COLO829 (cell line): ENCODE measurements around the gene RAB33B.
A peak's percentile ranks its signal among the peaks of the same experiment; 100 is the strongest.
"Not testable (repeated sequence)": the region's sequence is repeated elsewhere in the genome, so short reads cannot be mapped to it uniquely, and the experiment has no call there.

Experiments
- DNase-seq: peaks from one replicate; pipeline ENCODE4 v3.0.0; 2012; ENCODE audit warnings: low spot score

RAB33B gene

DNA sequence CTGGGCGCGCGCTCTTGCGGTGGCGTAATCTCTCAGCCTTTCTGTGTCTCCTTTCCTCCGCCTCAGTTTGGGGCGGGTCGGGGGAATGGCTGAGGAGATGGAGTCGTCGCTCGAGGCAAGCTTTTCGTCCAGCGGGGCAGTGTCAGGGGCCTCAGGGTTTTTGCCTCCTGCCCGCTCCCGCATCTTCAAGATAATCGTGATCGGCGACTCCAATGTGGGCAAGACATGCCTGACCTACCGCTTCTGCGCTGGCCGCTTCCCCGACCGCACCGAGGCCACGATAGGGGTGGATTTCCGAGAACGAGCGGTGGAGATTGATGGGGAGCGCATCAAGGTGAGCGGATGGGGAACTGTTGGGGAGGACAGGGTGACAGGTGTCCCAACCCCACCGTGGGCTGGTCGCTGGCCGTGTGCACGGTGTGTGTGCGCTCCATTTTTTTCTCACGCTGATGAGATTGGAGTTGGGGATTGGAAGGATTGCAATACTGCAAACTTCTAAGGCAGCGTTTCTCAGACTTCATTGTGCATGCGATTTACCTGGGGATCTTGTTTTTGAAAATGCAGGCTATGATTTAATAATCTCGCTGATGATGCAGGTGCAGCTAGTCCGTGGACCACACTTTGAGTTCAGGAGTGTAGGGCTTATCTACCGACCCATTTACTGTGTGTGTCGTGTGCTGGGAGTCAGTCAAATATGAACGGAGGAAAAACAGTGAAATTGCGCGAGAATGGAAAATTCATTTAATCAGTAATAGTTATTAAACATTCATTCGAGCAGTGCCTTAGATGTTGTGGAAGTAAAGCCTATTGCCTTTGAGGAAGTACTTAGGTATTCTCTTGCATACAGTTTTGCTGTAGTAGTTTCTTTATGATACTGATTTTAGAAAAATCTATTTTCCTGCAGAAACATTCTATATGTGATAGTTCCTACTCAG is at the start of gene RAB33B:
TSS of gene RAB33B (plus strand) at position 11 of the 935 bp plus-strand sequence. CDS start at position 86, 75 bp downstream.
- peak; percentile 86 for DNase-seq

DNA sequence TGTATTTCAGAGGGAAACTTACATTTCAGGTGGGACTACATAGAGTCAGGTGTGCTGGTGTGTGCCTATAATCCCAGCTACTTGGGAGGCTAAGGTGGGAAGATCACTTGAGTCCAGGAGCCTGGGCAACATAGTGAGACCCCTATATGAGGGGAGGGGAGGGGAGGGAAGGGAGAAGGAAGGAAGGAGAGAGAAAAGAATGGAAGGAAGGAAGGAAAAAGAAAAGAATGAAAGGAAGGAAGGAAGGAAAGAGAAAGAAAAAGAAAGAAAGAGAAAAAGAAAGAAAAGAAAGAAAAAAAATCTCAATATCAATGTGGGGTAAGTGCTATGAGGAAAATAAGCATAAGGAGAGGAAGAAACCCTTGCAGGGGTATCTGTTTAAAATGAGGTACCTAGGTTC is 43.6 kb upstream of the RAB33B start:
- DNase-seq, result no peak

DNA sequence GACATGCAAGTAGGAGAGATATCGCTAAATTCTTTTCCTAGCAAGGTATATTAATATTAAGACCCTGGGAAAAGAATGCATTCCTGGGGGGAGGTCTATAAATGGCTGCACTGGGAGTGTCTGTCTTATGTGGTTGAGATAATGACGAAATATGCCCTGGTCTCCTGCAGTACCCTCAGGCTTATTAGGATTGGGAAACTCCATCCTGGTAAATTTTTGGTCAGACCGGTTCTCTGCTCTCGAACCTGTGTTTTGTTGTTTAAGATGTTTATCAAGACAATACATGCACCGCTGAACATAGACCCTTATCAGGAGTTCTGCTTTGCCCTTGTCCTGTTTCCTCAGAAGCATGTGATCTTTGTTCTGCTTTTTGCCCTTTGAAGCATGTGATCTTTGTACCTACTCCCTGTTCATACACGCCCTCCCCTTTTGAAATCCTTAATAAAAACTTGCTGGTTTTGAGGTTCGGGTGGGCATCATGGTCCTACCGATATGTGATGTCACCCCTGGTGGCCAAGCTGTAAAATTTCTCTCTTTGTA is 39.2 kb upstream of the RAB33B start:
- DNase-seq, result not testable (repeated sequence)

DNA sequence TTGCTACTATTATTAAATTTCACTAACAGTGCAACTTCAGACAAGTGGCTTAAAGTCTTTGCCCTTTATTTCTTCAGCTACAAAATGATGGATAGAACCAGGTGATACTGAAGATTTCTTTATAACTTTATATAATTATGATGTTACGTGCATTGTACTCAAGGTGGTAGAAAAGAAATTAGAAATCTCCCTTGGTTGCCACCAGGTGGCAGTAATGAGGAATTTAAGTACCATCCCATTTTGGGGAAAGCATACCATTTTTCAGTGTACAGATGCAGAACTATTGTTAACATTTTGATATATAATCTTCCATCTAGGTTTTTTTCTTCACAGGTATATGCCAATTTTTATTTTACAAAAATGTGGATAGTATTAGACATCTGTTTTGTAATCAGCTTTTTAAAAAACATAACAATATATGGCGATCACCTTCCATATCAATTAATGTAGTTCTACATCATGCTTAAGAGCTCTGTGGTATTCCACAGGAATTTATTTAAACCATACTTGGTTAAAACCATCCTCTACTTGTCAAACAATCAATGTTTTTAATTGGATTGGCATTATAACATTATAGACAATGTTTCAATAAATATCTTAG is 37.7 kb upstream of the RAB33B start:
- peak; percentile 38 for DNase-seq

DNA sequence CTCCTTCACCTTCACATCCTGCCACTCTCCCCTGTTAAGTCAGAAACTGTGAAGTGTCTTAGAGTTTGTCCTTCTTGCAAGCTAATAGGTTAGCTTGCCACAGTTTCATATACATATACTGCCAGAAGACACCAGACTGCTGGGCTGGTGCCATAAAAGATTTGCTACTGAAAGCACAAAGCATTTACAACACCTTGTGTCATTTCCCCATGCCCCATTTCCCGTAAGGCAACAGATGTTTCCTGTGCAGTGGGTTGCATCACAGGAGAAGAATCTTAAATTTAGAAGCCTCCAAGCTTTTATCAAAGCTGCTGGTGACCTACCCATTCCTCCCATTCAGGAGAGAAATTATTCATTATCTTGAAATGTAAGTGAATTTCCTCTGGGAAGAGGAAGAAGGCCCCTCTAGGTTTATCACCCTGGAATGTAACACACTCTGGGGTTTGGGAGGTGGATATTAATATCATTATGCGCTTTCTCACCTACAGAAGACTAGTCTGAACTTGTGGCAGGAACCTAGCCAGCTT is 34.5 kb upstream of the RAB33B start:
- no peak for DNase-seq

DNA sequence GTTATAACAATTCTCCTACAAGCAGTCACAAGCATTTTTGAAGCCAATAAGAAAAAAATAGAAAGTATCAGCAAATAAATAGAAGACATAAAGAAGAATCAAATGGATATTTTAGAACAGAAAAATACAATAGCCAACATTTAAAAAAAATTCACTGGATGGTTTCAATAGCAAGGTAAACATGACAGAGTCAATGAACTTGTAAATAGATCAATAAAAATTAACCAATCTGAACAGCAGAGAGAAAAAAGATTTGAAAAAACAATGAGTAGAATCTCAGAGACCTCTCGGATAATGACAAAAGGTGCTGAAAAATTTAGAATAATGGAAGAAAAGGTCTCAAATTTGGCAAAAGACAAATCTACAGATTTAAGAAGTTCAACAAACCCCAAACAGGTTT is 33.3 kb upstream of the RAB33B start:
- DNase-seq, result no peak

DNA sequence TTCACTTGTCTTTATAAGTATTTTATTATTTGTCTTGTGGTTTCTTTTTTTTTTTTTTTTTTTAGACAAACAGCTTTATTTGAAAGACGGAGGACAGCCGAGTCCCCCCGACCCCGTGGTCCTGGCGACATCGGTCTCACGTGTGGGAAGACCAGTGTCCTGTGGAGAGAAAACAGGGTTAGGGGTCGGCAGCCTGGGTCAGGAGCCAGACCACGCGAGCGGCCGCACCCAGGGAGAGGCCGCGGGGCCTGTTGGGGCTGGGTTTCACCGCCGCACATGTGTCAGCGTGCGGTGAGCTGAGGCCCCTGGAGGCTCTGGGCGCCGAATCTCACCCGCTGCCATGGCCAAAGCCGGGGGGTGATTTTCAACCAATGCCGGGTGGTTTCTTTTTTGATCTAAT is 17.8 kb upstream of the RAB33B start:
- no peak for DNase-seq

DNA sequence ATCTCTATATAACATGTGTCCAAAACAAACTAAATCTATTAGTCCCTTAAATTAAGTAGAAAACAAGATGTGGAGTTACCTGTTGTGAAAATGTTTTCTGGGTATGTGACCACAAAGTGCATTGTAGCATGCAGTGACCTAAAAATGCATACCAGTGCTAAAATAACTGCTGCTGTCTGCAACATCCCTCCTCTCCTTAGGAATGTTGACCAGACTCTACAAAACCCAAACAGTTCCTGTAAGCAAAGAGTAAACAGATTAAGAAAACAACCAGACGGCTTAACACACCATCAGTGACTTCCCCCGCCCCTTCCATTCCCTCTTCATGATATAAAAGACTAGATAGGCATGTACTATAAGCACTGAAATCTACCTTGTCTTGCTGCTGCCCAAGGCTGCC is 15.8 kb upstream of the RAB33B start:
- DNase-seq, result no peak

DNA sequence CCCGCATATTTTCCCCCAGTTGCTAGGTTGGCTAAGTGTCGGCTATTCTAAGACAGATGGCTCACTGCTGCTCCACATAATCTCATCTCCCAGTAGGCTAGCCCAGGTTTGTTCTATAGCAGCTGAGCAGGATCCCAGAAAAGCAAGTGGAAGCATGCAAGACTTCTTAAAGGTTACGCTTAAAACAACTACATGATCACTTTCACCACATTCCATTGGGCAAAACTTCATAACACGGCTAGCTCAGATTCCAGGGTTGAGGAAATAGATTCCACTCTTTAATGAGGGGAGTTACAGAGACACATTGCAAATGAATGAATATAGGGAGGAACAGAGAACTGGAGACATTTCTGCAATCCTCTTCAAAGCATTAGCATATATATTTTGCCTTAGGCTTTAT is 12.9 kb upstream of the RAB33B start:
- no peak for DNase-seq

DNA sequence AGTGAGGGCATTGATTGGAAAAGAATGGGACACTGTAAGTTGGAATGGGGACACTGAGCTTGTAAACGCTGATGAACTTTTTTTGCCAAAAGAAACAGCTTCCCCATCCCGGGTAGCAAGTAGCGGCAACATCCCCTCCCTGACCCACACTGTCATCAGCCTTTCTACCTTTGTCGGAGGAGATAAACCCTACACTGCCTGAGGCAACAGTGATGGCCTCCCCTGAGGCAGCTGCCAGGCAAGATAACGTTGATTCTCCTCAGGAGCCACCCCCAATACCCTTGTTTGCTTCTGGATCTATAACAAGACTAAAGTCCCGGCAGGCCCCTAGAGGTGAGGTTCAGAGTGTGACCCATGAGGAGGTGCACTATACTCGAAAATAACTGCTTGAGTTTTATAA is 10.3 kb upstream of the RAB33B start:
- no peak for DNase-seq

DNA sequence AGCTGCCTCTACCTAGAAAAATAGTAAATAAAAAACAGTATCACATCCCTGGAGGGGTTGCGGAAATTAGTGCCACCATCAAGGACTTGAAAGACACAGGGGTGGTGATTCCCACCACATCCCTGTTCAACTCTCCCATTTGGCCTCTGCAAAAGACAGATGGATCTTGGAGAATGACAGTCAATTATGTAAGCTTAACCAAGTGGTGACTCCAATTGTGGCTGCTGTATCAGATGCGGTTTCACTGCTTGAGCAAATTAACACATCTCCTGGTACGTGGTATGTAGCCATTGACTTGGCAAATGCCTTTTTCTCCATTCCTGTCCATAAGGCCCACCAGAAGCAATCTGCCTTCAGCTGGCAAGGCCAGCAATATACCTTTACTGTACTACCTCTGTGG is 9.0 kb upstream of the RAB33B start:
- DNase-seq, result not testable (repeated sequence)

DNA sequence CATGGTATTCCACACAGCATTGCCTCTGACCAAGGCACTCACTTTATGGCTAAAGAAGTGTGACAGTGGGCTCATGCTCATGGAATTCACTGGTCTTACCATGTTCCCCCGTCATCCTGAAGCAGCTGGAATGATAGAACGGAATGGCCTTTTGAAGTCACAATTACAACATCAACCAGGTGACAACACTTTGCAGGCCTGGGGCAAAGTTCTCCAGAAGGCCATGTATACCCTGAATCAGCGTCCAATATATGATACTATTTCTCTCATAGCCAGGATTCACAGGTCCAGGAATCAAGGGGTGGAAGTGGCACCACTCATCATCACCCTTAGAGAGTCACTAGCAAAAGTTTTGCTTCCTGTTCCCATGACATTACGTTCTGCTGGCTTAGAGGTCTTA is 6.8 kb upstream of the RAB33B start:
- not testable (repeated sequence) for DNase-seq

DNA sequence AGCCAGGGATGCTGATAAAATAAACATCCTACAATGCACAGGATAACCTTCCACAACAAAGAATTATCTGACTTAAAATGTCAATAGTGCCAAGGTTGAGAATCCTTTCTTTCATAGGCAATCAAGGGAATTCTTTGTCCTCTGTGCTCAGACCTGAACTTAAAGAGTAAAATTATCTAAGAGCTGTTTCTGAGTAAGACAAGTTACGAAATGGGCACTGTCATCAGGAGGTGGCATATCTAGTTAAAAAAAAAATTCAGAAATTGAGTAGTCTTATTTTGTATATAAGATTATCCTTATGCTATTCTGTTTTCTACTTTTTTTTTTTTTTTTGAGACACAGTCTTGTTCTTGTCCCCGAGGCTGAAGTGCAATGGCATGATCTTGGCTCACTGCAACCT is 3.3 kb upstream of the RAB33B start:
- DNase-seq, result peak; percentile 31

DNA sequence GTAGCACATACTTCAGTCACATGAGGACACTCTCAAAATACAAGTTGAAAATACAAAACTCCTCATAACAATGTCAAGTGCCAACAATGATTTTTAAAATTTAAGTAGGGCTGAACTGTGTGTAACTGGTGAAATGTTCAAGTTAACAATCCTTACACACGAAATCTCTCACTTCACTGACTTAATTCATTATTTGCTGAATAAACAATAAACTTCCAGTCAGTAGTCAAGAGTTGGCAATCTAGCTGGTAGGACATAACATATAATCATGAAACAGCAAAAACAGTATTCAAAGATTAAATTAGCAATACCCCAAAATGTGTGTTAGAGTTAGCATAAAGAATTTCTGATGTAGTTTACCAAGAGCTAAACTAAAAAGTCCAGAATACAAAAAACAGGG is 1.9 kb upstream of the RAB33B start:
- no peak for DNase-seq

DNA sequence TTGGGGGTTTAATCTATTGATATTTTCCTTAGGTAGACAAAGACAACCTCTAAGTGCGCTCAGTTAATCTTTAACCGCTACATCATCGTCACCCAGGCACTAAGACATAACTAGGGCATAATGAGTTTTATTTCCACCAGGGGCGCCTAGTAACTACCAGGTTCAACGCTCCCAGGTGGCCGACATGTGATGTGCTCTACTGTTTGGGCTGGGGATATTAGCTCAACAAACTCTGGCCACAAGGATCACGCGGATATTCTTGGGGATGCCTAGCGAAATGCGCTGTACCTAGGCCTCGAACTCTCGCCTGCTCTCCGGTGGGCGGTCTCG is 915 bp upstream of the RAB33B start:
- peak; percentile 54 for DNase-seq

DNA sequence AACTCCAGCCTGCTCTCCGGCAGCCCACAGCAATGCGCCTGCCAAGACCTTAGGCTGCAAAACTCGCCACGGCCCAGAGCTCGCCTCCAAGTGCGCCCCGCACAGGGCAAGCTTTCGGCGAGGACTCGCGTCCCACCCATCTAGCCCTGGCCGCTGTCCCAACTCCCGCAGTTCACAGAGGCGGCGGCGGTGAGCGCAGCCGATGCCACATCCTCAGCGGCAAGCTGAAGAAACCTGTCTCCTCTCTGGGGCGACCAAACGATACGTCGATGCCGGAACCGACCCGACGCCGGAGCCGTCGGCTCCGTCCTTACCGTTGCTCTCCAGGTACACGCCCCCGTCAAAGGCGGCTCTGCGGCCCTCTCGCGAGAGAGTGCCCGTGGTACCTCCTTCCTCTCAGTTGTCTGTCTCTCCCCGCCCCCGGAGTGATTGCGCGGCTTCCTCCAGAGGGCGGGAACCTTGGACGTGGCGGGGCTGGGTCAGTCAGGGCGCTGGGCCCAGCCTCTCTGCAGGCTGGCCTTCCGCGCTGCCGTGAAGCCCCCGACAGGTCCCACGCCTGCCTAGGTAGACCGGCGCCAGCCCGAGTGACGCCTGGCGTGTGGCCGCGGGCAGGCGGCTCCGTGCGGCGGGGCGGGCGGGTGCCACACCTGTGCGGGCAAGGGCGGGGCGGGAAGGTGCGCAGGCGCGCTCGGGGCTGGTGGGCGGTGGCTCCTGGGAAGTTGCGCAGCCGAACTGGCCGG is 380 bp upstream of the RAB33B start:
- peak; percentile 96 for DNase-seq

DNA sequence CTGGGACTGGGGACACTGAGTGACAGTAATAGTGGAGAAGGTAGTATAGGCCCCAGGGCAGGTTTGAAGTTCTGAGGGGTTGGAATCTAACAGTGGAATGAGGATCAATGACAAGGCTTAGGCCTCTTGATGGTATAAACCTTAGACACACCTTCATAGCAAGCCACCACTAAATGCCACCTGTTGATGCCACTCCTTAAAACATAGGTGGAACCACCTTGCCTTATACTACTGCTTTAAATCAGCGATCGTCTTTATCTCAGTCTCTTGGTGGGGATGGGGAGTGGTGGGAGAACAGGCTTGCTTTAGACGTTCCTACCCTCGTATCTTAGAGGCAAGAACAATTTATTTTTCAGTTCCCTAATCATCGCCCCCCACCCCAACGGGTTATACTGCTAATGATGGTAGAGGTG is 1.2 kb downstream of the RAB33B start:
- no peak for DNase-seq

DNA sequence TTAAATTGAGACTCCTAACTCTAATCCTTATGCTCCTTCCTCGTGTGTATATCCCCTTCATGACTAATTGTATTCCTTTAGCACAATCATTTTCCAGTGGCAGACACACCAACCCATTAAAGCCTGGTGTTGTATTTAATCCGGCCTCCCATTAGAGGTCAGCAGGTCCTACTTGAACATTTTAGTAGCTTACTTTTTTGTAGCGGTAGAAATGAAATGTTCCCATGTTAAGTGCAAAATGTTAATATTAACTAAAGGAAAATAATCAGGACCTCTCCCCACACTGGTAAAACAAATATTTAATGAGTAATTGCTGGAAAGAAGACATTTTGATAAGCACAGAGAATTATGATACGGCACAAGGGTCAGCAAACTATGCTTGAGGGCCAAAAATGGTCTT is 3.4 kb downstream of the RAB33B start:
- DNase-seq, result no peak

DNA sequence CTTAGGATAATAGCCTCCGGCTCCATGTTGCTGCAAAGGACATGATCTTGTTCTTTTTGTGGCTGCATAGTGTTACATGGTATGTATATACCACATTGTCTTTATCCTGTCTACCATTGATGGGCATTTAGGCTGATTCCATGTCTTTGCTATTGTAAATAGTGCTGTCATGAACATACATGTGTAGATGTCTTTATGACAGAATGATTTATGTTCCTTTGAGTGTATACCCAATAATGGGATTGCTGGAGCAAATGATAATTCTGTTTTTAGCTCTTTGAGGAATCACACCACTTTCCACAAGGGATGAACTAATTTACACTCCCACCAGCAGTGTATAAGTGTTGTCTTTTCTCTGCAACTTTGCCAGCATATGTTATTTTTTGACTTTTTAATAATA is 4.6 kb downstream of the RAB33B start:
- DNase-seq, result no peak

DNA sequence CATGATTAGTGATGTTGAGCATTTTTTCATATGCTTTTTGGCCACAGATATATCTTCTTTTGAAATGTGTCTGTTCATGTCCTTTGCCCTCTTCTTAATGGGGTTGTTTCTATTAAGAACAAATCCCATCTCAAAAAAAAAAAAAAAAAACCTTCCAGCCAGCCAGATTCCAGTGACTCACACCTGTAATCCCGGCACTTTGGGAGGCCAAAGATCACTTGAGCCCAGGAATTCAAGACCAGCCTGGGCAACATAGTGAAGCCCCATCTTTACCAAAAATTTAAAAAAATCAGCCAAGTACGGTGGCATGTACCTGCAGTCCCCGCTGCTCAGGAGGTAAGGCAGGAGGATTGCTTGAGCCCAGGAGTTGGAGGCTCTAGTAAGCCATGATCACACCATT is 5.1 kb downstream of the RAB33B start:
- DNase-seq, result no peak

DNA sequence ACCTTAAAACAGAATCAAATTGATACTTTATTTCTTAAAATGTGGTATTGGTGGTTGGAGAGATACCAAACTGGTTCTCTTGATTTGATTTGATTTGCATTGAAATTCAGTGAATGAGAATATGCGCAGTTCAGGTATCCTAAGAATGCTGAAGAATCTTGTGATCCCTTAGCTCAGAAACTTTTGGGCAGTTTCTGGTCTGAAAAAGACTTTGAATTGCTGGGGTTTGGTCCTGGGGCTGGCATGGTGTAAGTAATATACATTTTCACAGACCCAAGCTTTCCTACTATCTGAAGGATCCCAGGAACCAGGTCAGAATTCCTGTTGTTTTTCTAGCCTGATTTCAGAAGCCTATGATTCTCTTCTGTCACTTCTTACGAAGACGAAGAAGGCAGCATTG is 6.6 kb downstream of the RAB33B start:
- DNase-seq, result no peak

DNA sequence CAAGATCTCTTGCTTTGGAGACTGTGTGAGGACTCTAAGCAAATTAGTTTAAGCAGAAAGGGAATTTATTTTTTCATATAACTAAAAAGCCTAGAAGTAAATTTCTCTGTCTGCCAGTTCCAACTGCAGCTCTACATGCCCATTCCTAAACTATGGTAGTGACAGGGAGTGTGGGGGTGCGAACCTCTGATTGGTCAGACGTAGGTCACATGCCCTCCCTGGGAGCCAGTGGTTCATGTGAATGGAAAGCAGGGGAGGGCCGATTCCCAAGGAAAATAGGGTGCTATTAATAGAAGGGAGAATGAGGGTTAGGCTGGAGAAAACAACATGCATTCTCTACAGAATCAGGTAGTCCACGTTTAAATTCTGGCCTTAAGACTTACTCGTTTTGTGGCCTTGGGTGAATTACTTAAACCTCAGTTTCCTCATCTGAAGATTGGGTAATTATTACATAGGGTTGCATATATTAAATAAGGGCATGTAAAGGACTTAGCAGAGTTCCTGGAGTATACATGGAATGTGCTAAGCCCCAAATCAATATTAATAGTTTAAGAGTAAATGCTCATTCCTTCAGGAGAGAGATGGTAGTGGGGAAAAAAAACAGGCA is 7.2 kb downstream of the RAB33B start:
- DNase-seq, result no peak
